GM19099 (cell line): ENCODE measurements around the gene CSTPP1.
A peak's percentile ranks its signal among the peaks of the same experiment; 100 is the strongest.

Source experiments
- POLR2A ChIP-seq: IDR thresholded peaks from 3 replicates; pipeline ENCODE4 v1.6.1; 2011; ENCODE audit warnings: low read depth; ENCODE audit not compliant: insufficient read length; ENCODE audit errors: extremely low read depth

Gene CSTPP1

GRCh38 chr11:46936138-46937110 is at the start of gene CSTPP1:
CSTPP1 (plus strand) TSS chr11:46936761; CDS start chr11:46936806, 45 bp downstream.
- peak; percentile 56 for TF ChIP-seq POLR2A

GRCh38 chr11:46888636-46889035 is 47.9 kb upstream of the CSTPP1 start:
- TF ChIP-seq POLR2A = no peak

DNA sequence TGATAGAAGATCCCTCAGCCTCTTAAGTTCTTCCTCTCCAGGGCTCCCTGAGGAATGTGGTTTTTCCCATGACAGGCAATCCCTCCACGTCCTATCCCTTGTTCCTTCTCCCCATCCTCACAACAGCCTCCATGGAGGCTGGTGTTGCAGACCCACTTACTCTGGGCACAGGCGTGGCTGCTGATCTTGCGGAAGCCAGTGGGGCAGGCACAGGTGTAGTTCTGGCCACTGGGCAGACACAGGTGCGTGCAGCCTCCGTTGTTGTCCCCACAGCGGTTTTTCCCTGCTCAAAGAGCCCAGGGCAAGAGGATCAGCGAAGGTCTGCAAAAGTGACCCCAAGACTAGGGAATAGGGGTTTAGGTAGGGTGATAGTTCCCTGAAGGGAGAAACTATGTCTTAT is 47.3 kb upstream of the CSTPP1 start:
- TF ChIP-seq POLR2A = no peak

DNA sequence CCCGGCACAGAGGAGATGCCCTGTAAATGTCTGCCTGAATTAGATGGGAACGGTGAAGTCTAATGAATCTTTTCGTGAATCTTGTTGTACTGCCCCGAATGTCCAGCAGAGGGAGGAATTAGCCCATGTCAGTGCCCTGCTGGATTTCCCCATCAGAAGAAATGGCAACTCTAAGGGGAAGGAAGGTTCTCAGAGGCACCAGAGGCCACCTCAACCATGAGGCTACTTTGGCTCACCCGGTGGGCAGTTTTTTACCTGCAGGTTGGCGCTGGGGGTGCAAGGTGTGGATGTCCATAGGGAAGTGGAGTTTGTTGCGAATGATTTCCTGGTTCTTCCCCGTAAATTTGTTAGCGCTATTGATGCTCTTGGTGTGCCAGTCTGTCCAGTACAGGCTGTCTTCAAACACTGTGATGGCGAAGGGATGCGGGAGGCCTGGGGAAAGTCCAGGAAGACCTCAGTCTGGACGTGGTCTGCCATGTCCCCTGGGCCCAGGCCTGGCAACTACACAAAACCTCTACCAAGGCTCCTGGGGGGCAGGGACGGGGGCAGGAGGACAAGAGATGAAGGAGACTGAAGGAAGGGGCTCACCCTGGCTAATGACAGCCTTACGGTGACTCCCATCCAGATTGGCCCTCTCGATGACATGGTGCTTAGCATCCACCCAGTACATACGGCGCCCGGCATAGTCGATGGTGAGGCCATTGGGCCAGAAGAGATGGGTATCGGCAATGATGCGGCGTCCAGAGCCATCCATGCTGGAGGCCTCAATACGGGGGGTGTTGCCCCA is 46.7 kb upstream of the CSTPP1 start:
- no peak for TF ChIP-seq POLR2A

GRCh38 chr11:46890665-46891064 is 45.9 kb upstream of the CSTPP1 start:
- TF ChIP-seq POLR2A = no peak

DNA sequence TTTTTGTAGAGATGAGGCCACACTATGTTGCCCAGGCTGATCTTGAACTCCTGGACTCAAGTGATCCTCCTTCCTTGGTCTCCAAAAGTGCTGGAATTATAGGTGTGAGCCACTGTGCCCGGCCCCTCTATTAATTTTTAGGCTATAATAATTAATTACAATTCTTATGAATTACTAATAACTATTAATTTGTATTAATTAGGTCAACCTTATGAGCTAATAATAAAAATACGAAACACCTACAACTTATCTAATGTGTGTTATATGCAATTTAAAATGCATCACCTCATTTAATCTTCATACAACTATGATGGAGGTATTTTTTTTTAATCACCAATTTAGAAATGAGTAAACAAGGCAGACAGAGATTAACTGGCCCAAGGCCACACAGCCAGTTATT is 44.5 kb upstream of the CSTPP1 start:
- TF ChIP-seq POLR2A = no peak

GRCh38 chr11:46892838-46893237 is 43.7 kb upstream of the CSTPP1 start:
- TF ChIP-seq POLR2A = no peak

DNA sequence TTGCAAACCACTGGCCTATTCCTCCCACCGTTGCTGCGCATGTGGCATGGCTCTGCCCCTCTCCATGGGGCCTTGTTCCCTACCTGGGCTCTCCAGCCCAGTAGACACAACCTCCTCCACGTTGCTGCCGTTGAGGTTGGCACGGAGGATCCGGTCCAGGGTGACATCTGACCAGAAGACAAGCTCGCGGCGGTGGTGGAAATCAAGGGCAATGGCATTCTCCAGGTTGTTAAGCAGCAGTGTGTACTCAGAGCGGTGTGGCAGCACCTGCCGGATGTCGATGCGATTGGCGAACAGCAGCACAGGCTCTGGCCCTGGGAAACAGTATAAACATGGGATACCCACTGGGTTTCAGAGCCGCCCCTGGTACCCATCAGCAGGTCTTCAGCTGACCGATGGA is 42.1 kb upstream of the CSTPP1 start:
- no peak for TF ChIP-seq POLR2A

- TF ChIP-seq POLR2A = no peak
Observed at GRCh38 chr11:46894961-46895360, 41.6 kb upstream of the CSTPP1 start.

GRCh38 chr11:46895821-46896220 is 40.7 kb upstream of the CSTPP1 start:
- no peak for TF ChIP-seq POLR2A

- TF ChIP-seq POLR2A = no peak
Observed at GRCh38 chr11:46896719-46897406, 39.7 kb upstream of the CSTPP1 start.

DNA sequence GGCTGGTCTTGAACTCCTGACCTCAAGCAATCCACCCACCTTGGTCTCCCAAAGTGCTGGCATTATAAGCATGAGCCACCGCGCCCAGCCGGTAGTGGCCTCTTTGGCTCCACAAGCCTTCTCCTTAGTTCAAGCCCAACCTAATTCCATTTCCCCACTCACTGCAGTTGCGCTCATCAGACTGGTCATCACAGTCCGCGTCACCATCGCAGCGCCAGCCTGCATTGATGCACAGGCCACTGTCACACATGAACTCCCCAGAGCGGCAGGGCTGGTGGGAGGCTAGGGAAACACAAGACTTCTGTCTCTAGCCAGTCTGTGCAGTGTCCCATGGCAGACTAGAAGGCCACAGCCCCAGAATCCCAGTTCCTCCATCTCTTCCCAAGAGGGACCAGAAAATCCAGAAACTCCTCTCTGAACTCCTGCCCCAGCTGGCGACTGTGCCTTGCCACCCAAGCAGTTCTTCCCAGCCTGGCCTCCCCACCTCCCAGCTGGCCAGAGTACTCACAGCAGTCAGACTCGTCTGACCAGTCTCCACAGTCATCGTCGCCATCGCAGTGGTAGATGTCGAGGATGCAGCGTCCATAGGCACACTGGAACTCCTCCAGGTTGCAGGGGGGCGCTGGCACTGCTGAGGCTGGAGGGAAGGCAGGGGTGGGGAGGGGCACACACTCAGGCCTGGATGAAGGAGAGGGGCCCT is 38.0 kb upstream of the CSTPP1 start:
- TF ChIP-seq POLR2A = no peak

DNA sequence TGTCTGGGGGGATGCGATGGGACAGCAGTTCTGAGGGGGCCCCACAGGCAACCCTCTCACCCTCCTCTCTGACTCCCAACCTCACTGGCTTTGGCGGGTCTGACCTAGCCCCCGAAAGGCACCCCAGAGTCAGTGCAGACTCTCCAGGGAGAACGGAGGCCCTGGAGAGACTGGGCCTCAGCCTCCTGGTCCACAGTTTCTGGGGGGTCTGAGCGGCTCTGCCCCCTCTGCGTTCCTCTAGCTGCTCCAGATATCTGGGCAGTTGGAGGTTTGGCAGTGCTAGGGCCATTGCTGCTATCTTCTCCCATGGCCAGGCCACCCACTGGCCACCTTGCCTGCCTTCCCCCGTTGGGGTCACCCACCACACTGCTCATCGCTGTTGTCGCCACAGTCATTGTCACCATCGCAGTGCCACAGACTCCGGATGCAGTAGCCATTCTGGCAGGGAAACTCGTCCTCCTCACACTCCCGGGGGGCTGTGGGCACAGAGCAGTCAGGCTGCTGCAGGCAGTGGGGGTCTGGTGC is 37.0 kb upstream of the CSTPP1 start:
- no peak for TF ChIP-seq POLR2A

DNA sequence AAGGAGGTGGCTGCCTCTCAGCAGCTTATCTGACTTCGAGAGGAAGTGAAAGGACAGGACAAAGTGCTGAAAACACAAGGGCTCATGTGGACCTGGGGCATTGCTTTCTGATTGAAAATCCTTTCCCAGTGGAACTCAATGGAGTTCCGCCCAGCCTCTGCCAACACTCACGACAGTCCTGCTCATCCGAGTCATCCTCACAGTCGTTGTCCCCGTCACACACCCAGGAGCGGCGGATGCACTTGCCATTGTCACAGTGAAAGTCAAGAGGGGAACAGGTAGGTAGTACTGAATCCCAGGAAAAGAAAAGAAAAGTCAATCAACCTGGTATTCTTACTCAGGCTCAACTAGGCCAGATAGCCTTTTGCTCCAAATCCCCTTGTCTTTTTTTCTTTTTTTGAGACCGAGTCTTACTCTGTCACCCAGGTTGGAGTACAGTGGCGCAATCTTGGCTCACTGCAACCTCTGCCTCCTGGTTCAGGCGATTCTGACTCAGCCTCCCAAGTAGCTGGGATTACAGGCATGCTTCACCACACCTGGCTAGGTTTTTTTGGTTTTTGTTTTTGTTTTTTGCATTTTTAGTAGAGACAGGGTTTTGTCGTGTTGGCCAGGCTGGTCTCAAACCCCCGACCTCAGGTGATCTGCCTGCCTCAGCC is 36.3 kb upstream of the CSTPP1 start:
- TF ChIP-seq POLR2A = no peak
